Thymus (tissue), 11 donors: ENCODE data around the gene ZNF365. TPM values are rescaled to one million over a fixed set of nuclear protein-coding genes. Genes with fewer than 3 reads are reported as not detected.
"Not testable (repeated sequence)": the region's sequence is repeated elsewhere in the genome, so short reads cannot be mapped to it uniquely, and the experiment has no call there.

Source experiments
- DNase-seq, 9 donors: peaks; one replicate each; pipeline ENCODE4 v3.0.0-alpha.2; 2013; ENCODE audit warnings: low spot score in 9 of 9, low read depth in 6 of 9, missing footprints in 1 of 9
- H3K27ac ChIP-seq, 2 donors: one replicate each; pipeline ENCODE4 v1.5.1; 2013; ENCODE audit warnings: control low read depth in 1 of 2, low read depth in 1 of 2, low read length in 1 of 2, mild to moderate bottlenecking in 1 of 2, moderate library complexity in 1 of 2
- H3K27me3 ChIP-seq, 2 donors: one replicate each; pipeline ENCODE4 v1.5.1; 2013; ENCODE audit warnings: low read length in 1 of 2; ENCODE audit not compliant: control insufficient read depth in 2 of 2, insufficient read depth in 1 of 2
- H3K36me3 ChIP-seq, 2 donors: one replicate each; pipeline ENCODE4 v1.5.1; 2013; ENCODE audit warnings: low read length in 1 of 2, mild to moderate bottlenecking in 1 of 2, moderate library complexity in 1 of 2; ENCODE audit not compliant: control insufficient read depth in 2 of 2, insufficient read depth in 2 of 2
- H3K4me1 ChIP-seq, 2 donors: one replicate each; pipeline ENCODE4 v1.5.1; 2013; ENCODE audit warnings: low read length in 2 of 2; ENCODE audit not compliant: control insufficient read depth in 2 of 2, insufficient read depth in 2 of 2
- H3K4me3 ChIP-seq, 2 donors: one replicate each; pipeline ENCODE4 v1.5.1; 2013; ENCODE audit warnings: low read length in 2 of 2, control low read depth in 1 of 2, mild to moderate bottlenecking in 1 of 2
- H3K9me3 ChIP-seq, 2 donors: one replicate each; pipeline ENCODE4 v1.5.1; 2013; ENCODE audit warnings: low read length in 1 of 2, mild to moderate bottlenecking in 1 of 2; ENCODE audit not compliant: control insufficient read depth in 2 of 2, insufficient read depth in 1 of 2
- whole genome bisulfite sequencing: extraction: QIAGEN DNeasy Blood & Tissue Kit; methylation state at CpG from one replicate; pipeline ENCODE4 v1.1.7; 2013; 5-methylcytosine and 5-hydroxymethylcytosine counted together
- polyA plus RNA-seq: library from polyadenylated mRNA; stranded (reverse); fragments of 200-250 nt; gene quantifications from one replicate; pipeline ENCODE4 v1.2.3, GENCODE V29; 2013
- total RNA-seq: library from RNA; stranded (reverse); fragments of 120-200 nt; gene quantifications from one replicate; pipeline ENCODE4 v1.2.4, GENCODE V29; 2013
- donor health status: healthy.

ZNF365 gene
- total and polyA plus RNA-seq, 2 donors: 0.19 to 0.73 TPM

DNA sequence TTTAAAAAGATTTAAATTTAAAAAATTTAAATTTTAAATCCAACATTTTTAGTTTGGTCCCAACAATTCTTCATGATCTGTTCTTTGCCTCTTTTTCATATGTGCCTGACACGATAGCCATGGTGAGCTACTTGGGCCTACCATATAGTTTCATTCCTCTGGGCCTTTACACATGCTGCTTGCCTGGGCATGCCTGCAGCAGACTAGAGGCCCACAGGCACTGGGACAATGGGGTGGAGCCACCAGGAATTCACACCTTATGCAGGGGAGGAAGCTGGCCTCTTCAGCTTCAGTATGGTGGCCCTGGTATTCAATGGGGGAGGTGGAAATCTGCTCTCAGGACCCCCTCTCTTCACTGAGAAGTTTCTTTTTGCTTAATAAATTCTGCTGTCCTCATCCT lies 37.8 kb upstream of the ZNF365 start:
- WGBS: 99% methylated on average over 1 of the region's 1 CpG
- Histone ChIP-seq H3K4me3 (no peak overlapping the region), H3K4me1 (no peaks in the 10 kb centered on the region), H3K27ac (no peak overlapping the region), H3K9me3 (peaks cover 0 to 4% of the 10 kb centered on the region in 2 donors), H3K36me3 (no peaks in the 10 kb centered on the region), H3K27me3 (no peaks in the 10 kb centered on the region)
- no peak for DNase-seq

DNA sequence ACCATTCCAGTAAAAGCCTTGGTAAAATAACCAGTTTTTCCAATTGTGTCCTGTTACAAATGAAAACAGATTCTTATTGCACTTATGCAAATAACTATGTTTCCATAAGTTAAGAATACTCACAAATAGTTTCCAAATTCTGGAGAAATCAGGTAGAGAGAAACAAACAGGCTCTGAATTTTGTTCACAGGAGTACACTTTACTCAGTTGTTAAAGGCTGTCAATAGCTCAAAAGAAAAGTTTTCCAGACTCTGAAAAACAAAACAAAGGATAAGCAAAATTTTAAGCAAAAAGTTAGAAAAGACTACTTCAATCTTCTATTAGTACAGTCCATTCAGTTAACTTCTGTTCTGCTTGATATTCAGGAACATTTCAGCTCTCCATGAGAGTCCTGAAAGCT lies 32.8 kb upstream of the ZNF365 start:
- Histone ChIP-seq H3K4me3 (no peak overlapping the region), H3K9me3 (peaks cover 0 to 16% of the 10 kb centered on the region in 2 donors), H3K36me3 (no peaks in the 10 kb centered on the region), H3K27ac (no peak overlapping the region), H3K4me1 (no peaks in the 10 kb centered on the region), H3K27me3 (no peaks in the 10 kb centered on the region)
- DNase-seq: no peak

DNA sequence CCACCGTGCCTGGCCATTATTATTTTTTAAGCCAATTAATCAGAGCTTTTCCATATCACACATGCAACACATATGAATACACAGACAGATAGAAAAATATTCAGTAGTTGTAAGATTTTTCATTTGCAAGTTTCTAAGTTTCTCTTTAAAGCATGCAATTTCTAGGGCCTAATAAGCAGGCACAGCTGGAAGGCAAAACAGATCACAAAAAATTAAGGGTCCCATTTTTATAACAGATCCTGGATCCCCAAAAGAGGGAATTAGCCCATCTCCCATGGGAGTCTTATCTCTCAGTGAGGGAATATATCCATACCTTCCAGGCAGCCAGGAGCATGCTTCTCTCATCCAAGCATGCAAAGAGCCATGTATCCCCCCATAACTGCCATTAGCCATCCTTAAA lies 31.2 kb upstream of the ZNF365 start:
- DNase-seq: no peak
- Histone ChIP-seq H3K27me3 (no peaks in the 10 kb centered on the region), H3K4me1 (no peaks in the 10 kb centered on the region), H3K36me3 (no peaks in the 10 kb centered on the region), H3K4me3 (no peak overlapping the region), H3K9me3 (peaks cover 0 to 16% of the 10 kb centered on the region in 2 donors), H3K27ac (no peak overlapping the region)
- 96% methylated on average over 1 of the region's 1 CpG for WGBS

DNA sequence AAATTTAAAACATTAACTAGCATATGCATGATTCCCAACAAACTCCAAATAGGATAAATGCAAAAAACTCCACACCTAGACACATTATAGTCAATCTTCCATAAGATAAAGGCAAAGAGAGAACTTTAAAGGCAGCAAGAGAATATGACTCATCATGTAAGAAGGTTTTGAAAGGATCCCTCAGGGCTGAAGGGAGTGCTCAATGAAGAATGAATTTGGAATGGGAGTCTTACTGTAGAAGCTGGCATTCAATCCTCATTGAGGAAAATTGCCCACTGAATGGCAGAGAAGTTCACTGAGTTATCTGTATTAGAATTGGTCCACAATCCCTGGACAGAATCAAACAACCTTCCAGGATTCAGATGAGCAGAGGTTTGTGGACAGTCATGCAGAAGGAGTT lies 26.1 kb upstream of the ZNF365 start:
- Histone ChIP-seq H3K4me3 (no peak overlapping the region), H3K9me3 (peaks cover 0 to 7% of the 10 kb centered on the region in 2 donors), H3K27ac (no peak overlapping the region), H3K36me3 (no peaks in the 10 kb centered on the region), H3K27me3 (no peaks in the 10 kb centered on the region), H3K4me1 (no peaks in the 10 kb centered on the region)
- DNase-seq: no peak

DNA sequence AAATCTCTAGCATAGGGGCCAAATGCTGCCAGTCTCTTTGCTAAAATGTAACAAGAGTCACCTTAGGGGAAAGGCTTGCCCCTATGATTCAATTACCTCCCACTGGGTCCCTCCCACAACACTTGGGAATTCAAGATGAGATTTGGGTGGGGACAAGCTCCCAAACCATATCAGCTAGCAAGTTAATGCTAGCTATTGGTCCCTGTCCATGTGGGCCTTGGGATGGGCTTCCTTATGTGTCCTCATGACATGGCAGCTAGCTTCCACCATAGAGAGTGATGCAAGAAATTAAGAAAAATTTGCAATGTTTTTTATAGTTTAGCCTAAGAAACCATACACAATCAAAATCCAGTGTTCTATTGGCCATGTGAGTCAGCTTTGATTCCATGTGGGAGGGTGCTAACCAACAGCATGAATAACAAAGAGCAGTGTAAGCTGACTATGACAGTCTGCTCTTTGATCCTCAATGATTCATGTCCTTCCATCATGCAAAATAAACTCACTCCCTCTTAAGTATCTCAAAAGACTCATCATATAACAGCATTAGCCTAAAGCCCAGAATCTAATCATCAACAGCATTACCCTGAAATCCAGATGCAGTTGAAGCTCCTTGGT lies 21.7 kb upstream of the ZNF365 start:
- no peak for DNase-seq
- H3K36me3 ChIP-seq: no peaks in the 10 kb centered on the region
- no peaks in the 10 kb centered on the region for H3K27me3 ChIP-seq
- no peak overlapping the region for H3K27ac ChIP-seq
- no peaks in the 10 kb centered on the region for H3K4me1 ChIP-seq
- H3K9me3 ChIP-seq: no peaks in the 10 kb centered on the region
- H3K4me3 ChIP-seq: no peak overlapping the region

DNA sequence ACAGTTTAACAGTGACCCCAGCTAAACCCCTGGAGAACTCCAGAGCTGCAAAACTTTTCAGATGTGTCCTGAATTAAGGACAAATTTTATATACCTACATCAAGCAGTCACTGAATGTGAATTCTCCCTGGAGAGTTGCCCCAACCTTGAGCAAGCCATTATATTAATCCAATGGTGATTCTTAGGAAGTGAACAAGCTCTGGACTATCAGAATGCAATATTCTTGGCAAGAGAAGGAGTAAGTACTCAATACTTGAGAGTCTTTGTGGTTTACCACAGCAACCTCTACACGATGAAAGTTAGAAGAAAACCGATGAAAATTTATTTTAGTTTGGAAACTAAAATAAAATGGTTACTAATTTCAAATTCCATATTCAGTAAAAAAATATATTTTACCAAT lies 19.3 kb upstream of the ZNF365 start:
- DNase-seq: no peak
- Histone ChIP-seq H3K27me3 (no peaks in the 10 kb centered on the region), H3K4me3 (no peak overlapping the region), H3K9me3 (no peaks in the 10 kb centered on the region), H3K4me1 (no peaks in the 10 kb centered on the region), H3K36me3 (no peaks in the 10 kb centered on the region), H3K27ac (no peak overlapping the region)
- 45% methylated on average over 2 of the region's 2 CpGs for WGBS

DNA sequence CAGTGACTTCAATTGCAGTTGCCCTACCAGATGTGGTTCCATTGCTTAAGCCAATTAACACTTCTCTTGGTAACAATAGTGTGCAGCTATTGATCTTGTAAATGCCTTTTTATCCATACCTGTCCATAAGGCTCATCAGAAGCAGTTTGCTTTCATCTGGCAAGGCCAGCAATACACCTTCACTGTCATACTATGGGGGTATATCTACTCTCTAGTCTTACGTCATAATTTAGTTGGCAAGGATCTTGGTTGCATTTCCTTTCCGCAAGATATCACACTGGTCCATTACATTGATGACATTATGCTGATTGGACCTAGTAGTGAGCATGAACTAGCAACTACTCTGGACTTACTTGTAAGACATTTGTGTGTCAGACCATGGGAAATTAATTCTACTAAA lies 17.7 kb upstream of the ZNF365 start:
- H3K9me3 ChIP-seq: no peaks in the 10 kb centered on the region
- no peaks in the 10 kb centered on the region for H3K4me1 ChIP-seq
- DNase-seq: no peak
- H3K36me3 ChIP-seq: no peaks in the 10 kb centered on the region
- no peaks in the 10 kb centered on the region for H3K27me3 ChIP-seq
- no peak overlapping the region for H3K27ac ChIP-seq
- WGBS: 96% methylated on average over 2 of the region's 2 CpGs
- H3K4me3 ChIP-seq: no peak overlapping the region

DNA sequence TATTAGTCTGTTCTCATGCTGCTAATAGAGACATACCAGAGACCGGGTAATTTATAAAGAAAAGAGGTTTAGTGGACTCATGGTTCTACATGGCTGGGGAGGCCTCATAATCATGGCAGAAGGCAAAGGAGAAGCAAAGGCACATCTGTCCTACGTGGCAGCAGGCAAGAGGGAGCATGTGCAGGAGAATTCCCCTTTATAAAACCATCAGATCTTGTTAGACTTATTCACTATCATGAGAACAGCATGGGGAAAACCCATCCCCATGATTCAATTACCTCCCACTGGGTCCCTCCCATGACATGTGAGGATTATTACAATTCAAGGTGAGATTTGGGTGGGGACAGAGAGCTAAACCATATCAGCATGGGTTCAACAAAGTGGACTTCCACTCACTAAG lies 16.0 kb upstream of the ZNF365 start:
- not testable (repeated sequence) for H3K27me3 ChIP-seq, H3K9me3 ChIP-seq, H3K27ac ChIP-seq, H3K36me3 ChIP-seq, DNase-seq, H3K4me3 ChIP-seq, H3K4me1 ChIP-seq
- WGBS: 88% methylated on average over 2 of the region's 2 CpGs

DNA sequence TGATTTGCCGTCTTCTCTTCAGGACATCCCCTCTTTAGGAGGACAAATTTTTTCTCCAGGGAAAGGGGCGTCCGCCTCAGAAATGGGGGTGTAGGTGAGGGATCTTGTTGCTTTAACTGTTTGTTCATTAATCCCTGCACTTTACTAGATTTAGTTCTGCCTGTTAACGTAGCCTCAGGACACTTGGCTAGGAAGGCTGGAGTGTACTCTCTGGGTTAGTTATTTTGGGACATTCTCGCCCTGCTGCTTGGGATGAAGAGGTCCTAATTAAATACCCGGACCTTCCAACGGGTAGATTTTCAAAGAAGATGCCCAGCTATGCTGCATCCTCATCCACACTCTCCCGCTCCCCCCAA lies 552 bp upstream of the ZNF365 start:
- 51% methylated on average over 8 of the region's 8 CpGs for WGBS
- Histone ChIP-seq H3K27ac (no peak overlapping the region), H3K36me3 (no peaks in the 10 kb centered on the region), H3K9me3 (no peaks in the 10 kb centered on the region), H3K4me3 (peak overlapping the region in 1 of 2 donors; percentile 47), H3K27me3 (peaks cover 12 to 55% of the 10 kb centered on the region in 2 donors), H3K4me1 (peaks cover 0 to 9% of the 10 kb centered on the region in 2 donors)
- DNase-seq: no peak
